Measurements from ENCODE around the gene RNU5D-1.
"Not testable (repeated sequence)": the region's sequence is repeated elsewhere in the genome, so short reads cannot be mapped to it uniquely, and the experiment has no call there.

RNU5D-1 gene

DNA sequence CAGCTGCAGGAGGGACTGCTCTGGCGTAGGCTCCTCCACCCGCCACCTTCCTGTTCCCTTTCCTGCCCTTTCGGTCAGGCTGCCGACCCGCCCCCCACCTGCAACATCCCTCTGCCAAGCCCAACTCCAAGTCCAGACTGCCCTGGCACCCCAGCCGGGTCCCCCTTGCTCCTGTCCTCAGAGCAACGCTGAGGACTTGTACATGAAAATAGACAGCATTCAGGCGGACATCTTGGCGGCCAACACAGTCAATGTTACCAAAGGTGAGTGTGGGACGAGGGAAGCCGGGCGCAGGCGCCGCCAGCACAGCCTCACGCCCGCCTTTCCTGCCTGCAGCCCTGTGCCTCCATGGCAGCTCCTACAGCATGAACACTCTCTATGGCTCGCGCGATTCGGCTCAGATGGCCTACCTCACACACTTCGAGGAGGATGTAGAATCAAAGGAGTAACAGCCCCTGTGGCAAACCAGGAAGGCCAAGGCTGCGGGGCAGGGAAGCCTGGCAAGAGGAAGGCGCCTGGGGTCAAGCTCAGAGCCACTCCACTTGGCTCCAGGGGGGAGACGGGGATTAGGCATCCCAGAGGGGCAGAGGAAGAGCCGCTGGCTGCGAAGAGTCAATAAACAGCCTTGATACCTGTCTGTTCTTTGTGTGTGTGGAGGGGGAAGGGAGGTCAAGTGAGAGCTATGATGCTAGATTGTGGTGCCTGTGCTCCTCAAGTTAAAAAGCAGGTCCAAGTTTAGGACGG, 5.8 kb downstream of the RNU5D-1 start:
- DNase-seq: no peak

DNA sequence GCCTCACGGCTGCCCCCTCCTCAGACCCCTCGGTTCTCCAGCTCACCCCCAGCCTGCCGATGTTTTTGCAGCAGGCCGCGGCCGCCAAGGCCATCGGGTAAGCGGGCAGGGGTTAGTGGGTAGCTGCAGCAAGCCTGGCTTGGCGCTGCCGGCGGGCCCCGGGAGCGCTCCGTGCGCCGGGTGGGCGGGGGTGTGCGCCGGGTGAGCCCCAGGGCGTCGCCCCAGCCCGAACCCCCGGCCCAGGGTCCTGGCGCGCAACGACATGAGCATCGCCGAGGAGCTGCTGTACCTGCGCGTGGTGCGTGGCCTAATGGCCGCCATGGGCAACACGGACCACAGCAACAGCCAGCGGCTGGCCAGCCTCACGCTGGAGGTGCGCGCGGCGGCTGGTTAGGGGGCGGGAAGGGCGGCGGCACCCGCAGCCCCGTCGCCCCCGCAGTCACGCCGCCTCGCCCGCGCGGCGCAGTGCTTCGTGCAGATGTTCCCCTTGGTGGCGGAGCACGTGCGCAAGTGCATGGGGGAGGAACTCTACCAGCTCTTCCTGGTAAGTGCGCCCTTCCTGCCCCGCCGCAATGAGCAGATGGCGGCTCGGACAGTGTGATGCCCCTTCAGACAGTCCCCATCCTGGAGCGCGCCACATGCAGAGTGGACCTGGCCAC, 6.5 kb downstream of the RNU5D-1 start:
- DNase-seq: no peak

DNA sequence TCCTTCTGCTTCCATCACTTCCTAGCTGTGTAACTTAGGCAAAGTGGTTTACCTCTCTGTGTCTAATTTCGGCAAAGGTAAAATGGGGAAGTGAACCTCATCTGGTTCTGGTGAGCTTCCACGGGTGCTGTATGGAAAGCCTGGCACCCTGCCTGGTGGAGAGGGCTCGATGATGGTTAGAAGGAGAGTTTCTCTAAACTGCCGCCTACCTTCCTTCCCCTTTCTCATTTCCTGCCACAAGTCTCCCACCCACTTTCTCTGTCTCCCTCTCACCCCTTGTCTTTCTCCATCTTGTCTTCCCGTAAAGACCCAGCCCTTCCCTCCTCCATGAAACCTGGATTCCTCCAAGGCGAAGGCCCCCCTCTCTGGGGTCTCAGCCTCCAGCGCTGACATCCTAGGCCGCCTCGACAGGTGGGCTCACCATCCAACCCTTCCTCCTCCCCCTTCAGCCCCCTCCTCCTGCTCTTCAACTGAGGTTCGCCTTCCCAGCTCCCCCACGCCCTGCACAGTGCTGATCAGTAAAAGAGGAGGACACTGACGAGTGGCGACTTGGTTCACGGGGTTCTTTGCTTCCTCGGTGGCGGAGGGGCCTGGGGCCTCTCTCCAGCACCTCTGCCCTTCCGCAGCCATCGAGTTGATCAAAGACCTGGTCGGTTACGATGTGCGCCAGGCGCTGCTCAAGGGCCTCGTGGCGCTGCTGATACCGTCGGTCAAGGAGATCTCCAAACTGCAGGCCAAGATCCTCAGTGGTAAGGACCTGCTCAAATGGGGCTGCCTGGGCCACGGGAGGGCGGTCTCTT, 7.3 kb downstream of the RNU5D-1 start:
- DNase-seq: no peak

DNA sequence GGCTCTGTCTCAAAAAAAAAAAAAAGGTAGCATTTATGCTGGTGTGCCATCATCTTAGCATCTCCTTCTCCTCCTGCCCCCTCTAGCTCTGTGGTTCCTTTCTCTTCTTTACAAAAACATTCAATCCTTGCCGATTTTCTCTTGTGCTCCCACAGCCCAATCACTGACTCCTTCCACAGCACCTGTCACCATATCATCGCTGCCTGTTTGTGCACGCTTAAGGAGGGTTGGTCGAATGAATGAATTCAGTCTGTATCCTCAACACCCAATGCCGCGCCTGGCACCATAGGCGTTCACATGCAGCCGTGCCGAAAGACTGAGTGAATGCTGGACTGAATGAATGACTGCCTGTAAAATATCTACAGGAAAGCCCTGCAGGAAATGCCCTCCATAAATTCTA, 7.9 kb downstream of the RNU5D-1 start:
- DNase-seq: no peak

DNA sequence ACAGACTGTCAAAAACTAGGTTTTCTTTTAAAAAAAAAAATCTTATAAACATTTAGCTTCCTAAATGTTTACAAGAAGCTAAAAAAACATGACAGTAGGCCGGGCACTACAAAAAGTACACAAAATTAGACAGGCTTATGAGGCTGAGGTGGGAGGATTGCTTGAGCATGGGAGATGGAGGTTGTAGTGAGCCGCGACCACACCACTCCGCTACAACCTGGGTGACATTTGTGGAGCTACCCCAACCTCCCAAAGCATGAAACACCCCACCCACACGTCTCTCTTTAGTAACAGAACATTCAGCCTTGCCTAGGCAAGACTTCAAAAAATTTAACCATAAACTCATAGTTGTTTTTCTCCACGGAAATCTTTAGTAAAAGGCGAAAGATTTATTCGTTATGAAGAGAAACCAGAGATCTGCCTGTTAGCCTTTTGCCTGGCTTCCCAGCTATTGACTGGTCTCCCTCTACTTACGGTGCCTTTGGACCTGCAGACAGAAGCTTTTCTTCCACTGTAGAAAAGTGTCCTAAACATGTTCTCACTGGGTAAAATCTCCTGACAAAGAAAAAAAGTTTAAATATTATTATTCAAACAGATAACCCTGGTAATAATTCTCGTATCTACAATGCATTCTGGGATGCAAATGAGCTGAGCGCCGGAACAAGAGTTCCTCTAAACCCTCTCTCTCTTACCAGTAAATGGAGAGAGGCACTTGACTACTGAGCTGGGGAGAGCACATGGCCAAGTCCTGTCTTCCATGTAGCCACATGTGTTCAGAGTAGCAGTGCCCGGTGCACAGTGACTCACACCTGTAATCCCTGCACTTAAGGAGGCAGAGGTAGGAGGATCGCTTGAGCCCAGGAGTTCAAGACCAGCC, 9.2 kb downstream of the RNU5D-1 start:
- DNase-seq: peak; percentile 95 to 97

DNA sequence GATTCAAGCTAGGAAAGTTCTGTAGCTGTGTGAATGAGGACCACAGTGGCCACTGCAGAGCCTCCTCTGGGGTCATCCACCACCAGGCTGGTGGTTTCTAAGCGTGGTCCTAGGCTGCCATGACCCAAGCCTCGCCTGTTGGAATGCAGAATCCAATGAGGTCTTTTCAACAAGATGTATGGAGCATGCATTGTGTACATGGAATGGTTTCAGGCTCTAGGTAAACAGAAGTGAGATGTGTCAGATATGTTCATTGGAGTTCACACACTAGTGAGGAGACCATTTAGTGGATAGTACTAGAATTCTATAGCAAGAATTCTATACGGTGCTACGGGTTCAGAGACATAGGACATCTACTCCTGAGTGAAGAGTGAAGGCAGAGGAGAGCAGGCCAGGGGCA, 10.7 kb downstream of the RNU5D-1 start:
- no peak for DNase-seq

DNA sequence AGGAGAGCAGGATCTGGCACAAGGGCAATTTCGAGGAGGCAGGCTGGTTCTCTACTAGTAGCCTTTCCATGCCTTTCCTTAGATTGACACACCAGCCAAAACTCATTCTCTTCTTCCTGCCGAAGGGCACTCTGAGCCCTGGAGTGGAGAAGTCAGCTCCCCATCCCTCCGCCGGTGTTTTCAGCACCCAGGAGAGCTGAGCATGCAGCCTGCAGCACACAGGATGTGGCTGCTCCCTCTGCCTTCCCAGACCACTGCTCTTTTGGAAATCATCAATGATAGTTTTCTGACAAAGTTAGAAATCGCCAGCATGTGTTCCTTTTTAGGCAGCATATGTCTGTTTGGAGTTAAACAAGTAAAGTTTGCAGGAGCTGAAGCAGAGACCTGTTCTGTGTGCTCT, 11.7 kb downstream of the RNU5D-1 start:
- no peak for DNase-seq

DNA sequence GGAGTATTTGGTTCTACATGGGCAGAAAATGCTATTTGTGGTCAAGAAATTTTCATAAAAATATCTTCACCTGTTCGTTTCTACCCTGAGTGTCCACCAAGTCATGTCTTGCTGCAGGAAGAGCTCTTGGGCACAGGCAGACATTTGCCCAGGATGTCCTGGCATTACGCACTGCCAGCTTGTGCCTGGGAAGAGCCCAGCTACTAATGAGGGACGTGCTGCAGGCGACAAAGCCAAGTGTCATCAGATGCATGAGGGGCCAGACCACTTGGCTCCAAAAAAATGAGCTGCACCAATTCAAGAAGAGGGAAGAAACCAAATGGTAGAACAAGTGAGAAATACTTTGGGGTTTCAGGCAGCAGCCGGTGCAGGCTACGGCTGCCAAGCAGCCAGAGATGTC, 12.9 kb downstream of the RNU5D-1 start:
- no peak for DNase-seq

DNA sequence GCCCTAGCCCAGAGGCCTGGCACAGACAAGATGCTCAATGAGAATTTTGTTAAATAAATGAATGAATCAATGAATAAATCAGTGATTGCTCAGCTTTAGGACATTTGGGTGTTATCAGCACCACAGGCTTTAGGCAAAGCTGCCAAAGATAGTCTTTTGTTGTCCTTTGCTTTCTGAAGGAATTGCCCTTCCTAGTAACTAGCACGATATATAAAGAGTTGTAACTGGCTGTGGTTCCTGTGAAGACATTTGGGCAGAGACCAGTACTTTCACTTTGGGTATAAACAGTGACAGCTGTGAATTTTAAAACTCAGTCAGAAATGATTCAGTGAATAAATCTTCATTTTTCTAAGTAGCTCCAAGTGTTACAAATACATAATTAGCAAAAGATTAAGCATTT, 13.3 kb downstream of the RNU5D-1 start:
- DNase-seq: no peak

DNA sequence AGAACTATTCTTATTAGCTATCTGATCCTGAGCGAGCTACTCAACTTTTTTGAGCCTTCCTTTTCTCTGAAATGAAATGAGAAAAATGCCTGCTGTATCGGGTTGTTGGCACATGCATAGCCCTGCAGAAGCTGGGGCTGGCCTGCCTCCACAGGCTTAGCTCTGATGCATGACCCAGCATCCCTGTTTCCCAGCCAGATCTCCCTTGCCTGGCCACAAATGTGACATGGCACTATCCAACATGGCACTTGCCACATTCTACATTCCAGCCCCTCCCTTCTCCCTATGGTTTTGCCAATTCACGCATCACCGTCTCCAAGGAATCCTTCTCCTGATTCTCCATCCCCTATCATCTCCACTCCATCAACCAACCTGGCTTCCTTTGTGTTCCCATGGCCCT, 13.8 kb downstream of the RNU5D-1 start:
- DNase-seq: no peak

DNA sequence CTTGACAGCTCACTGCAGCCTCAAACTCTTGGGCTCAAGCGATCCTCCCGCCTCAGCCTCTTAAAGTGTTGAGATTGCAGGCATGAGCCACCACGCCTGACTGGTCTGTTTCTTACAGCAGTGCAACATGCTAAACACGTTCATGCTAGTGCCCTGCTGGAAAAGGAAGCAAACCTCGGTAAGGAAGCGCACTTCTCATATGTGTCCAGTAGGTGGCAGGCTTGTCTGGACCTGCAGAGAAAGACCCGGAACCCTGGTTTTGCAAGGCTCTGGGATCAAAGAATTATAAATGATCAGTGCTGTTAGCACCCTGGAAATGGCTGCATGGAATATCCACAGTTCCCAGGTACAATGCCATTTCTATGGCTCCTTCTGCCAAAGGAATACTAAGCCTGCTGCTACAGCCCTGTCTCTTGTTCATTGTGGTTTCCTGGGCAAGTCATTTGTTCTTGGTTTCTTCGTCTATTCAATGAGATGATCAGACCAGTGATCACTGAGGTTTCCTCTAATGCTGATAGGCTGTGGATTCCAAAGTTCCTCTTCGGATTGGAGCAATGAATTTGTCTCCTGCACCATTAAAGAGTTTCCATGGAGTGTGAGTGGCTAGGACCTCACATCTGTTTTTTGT, 15.9 kb downstream of the RNU5D-1 start:
- peak; percentile 50 to 55 for DNase-seq

DNA sequence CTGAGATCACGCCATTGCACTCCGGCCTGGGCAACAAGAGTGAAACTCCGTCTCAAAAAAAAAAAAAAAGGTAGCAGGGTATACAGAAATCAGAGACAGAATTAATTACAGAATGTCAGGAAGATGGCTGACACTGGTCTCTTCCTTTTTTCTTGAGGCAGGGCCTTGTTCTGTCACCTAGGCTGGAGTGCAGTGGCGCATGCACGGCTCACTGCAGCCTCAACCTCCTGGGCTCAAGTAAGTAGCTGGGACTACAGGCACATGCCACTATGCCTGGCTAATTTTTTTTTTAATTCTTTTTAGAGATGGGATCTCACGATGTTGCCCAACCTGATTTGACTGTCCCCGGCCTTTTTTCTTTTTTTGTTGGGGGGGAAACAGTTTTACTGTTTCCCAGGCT, 16.4 kb downstream of the RNU5D-1 start:
- no peak for DNase-seq

DNA sequence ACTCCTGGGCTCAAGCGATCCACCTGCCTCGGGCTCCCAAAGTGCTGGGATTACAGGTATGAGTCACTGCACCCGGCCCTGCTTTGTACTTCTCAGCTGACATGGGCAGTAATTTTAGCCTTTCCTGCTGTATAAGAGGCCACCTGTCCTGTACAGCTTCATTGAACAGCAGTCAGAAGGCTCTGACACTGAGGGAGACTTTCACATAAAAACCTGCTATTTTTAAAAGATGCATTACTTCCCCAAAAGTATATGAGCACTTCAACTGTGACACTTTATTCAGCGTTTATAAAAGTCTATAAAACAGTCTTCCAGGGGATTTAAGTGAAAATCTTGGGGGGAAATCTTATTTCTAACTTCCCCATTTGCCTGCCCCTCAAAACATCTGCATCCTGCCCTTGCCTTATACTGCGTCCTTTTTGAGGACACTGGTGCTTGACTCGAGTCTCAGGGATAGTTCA, 17.6 kb downstream of the RNU5D-1 start:
- DNase-seq: peak; percentile 25 to 50

DNA sequence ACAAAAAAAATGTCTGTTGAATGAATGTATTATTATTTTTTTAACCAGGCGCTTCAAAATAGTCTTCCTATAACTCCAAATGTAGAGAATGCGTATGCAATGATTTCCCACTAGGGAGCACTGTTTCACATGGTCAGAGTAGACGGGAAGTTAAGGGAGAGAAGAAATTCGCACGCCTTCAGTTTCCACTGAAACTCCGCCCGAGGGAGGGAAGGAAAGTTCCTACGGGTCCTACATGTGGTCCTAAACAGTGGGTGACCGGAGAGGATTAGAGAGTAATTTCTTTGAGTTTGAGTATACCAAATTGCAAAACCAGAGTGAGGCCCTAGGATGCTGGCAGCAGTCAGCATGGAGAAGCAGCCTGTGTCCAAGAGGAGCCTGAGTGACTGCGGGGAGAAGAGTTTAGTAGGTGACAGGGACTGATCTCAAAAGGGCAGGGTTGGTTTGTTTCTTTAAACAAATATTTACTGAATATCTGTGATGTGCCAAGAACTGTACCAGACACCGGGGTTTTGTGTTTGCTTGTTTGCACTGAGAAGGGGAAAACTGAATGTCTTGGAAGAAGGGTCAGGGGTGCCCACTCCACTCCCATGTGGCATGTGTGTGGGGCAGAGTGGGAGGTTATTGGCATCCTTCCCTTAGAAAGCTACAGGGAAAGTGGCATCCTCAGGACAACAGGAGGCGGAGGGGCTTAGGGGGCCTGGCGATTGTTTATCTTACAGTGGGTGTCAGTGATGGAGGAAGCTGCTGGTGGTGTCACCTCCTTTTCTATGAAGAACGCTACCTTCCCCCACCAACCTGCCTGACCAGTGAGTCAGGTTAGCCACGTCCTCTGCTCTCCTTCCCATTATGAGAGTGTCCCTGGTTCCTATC, 22.8 kb downstream of the RNU5D-1 start:
- DNase-seq: peak; percentile 5 to 29

DNA sequence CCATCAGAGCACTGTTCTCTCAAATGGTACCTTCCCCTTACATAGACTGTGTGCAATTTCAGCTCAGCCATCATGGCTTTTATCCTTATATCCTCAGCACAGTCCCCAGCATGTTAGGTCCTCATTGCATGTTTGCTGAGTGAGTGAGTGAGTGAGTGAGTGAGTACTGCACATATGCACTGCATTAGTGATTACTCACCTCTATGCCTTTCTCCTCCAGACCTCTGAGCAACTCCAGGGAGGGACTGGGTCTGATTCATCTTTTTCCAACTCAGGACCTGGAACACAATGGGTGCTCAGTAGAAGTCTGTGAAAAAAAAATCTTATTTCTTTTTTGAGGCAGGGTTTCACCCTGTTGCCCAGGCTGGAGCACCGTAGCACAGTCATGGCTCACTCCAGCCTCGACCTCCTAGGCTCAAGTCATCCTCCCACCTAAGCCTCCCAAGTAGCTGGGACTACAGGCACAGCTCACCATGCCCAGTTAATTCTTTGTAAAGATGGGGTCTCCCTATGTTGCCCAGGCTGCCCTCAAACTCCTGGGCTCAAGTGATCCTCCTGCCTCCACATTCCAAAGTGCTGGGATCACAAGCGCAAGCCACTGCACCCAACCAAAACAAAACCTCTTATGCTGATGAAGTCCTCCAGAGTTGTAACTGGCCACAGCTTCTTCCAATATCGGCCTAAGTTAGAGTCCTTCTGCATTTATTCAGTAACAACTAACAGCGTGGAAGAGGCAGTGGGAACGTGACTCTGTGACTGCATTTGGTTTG, 23.7 kb downstream of the RNU5D-1 start:
- no peak for DNase-seq

DNA sequence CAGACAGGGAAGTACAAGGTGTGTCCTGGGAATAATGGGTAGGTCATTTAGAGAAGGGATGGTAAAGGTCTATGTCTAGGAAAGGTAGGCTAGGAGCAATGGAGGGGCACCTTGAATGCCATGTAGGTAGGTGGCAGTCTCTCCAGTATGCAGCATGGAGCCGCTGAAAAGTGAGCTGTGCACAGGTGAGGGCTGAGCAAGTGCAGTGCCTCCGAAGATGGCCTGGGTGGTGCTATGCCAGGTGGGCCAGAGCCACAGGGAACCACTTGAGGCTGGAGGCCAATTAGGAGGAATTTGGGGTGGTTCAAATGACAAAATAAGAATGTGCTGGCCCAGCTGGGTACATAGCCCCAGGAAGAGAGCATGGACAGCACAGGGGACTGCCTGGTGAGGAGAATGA, 25.0 kb downstream of the RNU5D-1 start:
- no peak for DNase-seq

DNA sequence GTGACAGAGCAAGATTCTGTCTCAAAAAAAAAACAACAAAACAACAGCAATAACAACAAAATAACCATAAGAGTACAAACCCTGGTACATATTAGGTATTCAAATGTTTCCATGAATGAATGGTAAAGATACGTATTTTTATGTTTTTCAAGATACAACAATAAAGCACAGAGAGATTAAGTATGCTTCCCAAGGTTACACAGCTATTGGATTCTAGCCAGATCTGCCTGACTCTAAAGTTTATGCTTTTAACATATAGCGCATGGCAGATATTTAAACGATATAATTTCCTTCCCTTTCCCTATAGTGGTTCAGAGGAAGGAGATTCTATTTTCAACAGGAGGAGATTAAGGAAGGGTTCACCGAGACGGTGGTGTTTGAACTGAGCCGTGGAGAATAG, 25.5 kb downstream of the RNU5D-1 start:
- no peak for DNase-seq

DNA sequence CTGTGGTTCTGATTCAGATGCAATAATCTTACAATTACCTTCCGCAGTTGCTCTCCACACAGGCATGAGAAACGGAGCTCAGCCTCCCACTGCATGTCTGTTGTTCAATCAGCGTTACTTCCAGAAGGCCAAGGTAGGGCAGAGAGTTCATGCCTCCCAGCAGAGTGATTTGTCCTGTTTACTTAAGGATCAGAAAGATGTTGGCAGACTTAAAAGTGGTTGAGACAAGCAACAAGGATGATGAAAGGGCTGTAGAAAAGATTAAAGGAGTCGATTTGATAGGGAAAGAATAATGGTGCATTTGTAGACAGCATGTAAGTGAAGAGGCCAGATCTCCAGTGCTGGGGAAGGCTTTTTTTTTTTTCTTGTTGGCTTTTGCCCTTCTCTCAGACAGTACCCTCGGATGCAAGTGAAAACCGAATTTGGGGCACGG, 29.8 kb downstream of the RNU5D-1 start:
- no peak for DNase-seq

DNA sequence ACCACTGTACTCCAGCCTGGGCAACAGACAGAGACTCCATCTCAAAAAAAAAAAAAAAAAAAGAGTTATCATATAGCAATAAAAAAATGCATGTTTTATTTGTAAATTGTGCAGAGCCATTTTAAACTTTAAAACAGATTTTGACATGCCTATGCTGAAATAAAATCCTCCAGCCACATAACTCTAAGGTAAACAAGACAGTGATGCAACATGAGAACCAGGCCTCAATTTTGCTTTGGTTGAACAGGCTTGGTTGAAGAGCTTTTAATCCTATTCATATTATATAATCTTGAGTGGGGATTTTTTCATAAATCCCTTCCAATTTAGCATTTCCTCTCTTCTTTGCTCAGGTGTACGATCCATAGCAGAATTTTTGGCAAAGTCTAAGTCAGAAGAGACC, 30.4 kb downstream of the RNU5D-1 start:
- DNase-seq: no peak

DNA sequence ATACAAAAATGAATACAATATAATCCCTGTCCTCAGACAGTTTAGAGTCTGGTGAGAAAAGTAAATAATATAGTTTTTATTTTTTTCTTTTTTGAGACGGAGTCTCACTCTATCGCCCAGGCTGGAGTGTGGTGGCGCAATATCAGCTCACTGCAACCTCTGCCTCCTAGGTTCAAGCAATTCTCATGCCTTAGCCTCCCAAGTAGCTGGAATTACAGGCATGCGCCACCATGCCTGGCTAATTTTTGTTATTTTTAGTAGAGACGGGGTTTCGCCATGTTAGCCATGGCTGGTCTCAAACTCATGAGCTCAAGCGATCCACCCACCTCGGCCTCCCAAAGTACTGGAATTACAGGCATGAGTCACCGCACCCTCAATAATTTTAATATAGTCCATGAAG, 31.6 kb downstream of the RNU5D-1 start:
- DNase-seq: not testable (repeated sequence)
